Mucosa of rectum (tissue), 2 donors: Measurements from ENCODE around the gene AHCY.
"Not testable (repeated sequence)": the region's sequence is repeated elsewhere in the genome, so short reads cannot be mapped to it uniquely, and the experiment has no call there.

Source experiments
- H3K27ac ChIP-seq, 2 donors: one replicate each; pipeline ENCODE4 v1.7.0; 2013; ENCODE audit warnings: inconsistent platforms in 2 of 2, low read depth in 2 of 2, low read length in 2 of 2
- H3K27me3 ChIP-seq, 2 donors: one replicate each; pipeline ENCODE4 v1.7.0; 2013; ENCODE audit warnings: low read length in 2 of 2; ENCODE audit not compliant: control insufficient read depth in 2 of 2, insufficient read depth in 2 of 2
- H3K36me3 ChIP-seq, 2 donors: one replicate each; pipeline ENCODE4 v1.7.0; 2013; ENCODE audit warnings: low read length in 2 of 2; ENCODE audit not compliant: control insufficient read depth in 2 of 2, insufficient read depth in 2 of 2
- H3K4me1 ChIP-seq, 2 donors: one replicate each; pipeline ENCODE4 v1.7.0; 2013; ENCODE audit warnings: low read length in 2 of 2, mild to moderate bottlenecking in 1 of 2; ENCODE audit not compliant: control insufficient read depth in 2 of 2, insufficient read depth in 2 of 2
- H3K4me3 ChIP-seq, 2 donors: one replicate each; pipeline ENCODE4 v1.7.0; 2013; ENCODE audit warnings: low read length in 2 of 2
- H3K9ac ChIP-seq, 2 donors: one replicate each; pipeline ENCODE4 v1.7.0; 2013; ENCODE audit warnings: low read length in 2 of 2, low read depth in 1 of 2, mild to moderate bottlenecking in 1 of 2
- H3K9me3 ChIP-seq, 2 donors: one replicate each; pipeline ENCODE4 v1.7.0; 2013; ENCODE audit warnings: low read length in 2 of 2; ENCODE audit not compliant: control insufficient read depth in 2 of 2
- donor health status: healthy.
- donor health status: Normal muscosa, but diverticular disease.

The AHCY gene

GRCh38 chr20:34260208-34260942, 42.8 kb downstream of the AHCY start:
- H3K27me3 ChIP-seq: no peaks in the 10 kb centered on the region
- H3K36me3 ChIP-seq: no peaks in the 10 kb centered on the region
- no peak overlapping the region for H3K27ac ChIP-seq
- H3K9ac ChIP-seq: no peak overlapping the region
- no peak overlapping the region for H3K4me3 ChIP-seq
- H3K9me3 ChIP-seq: no peaks in the 10 kb centered on the region
- peaks cover 0 to 3% of the 10 kb centered on the region in 2 donors for H3K4me1 ChIP-seq

- Histone ChIP-seq H3K4me3 (no peak overlapping the region), H3K36me3 (no peaks in the 10 kb centered on the region)
Observed at GRCh38 chr20:34256629-34257124, 46.5 kb downstream of the AHCY start.

GRCh38 chr20:34254979-34255378, 48.2 kb downstream of the AHCY start:
- no peaks in the 10 kb centered on the region for H3K27me3 ChIP-seq
- no peak overlapping the region for H3K27ac ChIP-seq
- no peaks in the 10 kb centered on the region for H3K36me3 ChIP-seq
- H3K4me1 ChIP-seq: no peaks in the 10 kb centered on the region
- no peak overlapping the region for H3K4me3 ChIP-seq
- H3K9me3 ChIP-seq: no peaks in the 10 kb centered on the region
- no peak overlapping the region for H3K9ac ChIP-seq

More at GRCh38 chr20:34256629-34257124, 46.5 kb downstream of the AHCY start:
- Histone ChIP-seq H3K9ac (no peak overlapping the region), H3K27me3 (no peaks in the 10 kb centered on the region), H3K9me3 (no peaks in the 10 kb centered on the region), H3K4me1 (no peaks in the 10 kb centered on the region), H3K27ac (no peak overlapping the region)

- not testable (repeated sequence) for H3K27me3 ChIP-seq, H3K4me3 ChIP-seq, H3K9ac ChIP-seq, H3K4me1 ChIP-seq, H3K36me3 ChIP-seq, H3K27ac ChIP-seq, H3K9me3 ChIP-seq
Observed at GRCh38 chr20:34252431-34253086, 50.6 kb downstream of the AHCY start.

- no peaks in the 10 kb centered on the region for H3K36me3 ChIP-seq
- H3K27me3 ChIP-seq: no peaks in the 10 kb centered on the region
- no peak overlapping the region for H3K4me3 ChIP-seq
- no peak overlapping the region for H3K9ac ChIP-seq
- H3K4me1 ChIP-seq: no peaks in the 10 kb centered on the region
- no peak overlapping the region for H3K27ac ChIP-seq
- no peaks in the 10 kb centered on the region for H3K9me3 ChIP-seq
Observed at GRCh38 chr20:34251619-34252018, 51.5 kb downstream of the AHCY start.

- Histone ChIP-seq H3K4me3 (no peak overlapping the region), H3K36me3 (no peaks in the 10 kb centered on the region), H3K9ac (no peak overlapping the region), H3K27ac (no peak overlapping the region), H3K27me3 (no peaks in the 10 kb centered on the region), H3K9me3 (no peaks in the 10 kb centered on the region), H3K4me1 (no peaks in the 10 kb centered on the region)
Observed at GRCh38 chr20:34250005-34250404, 53.1 kb downstream of the AHCY start.

GRCh38 chr20:34249291-34249690, 53.9 kb downstream of the AHCY start:
- Histone ChIP-seq H3K4me1 (no peaks in the 10 kb centered on the region), H3K27ac (no peak overlapping the region), H3K36me3 (no peaks in the 10 kb centered on the region), H3K9me3 (no peaks in the 10 kb centered on the region), H3K27me3 (no peaks in the 10 kb centered on the region), H3K9ac (no peak overlapping the region), H3K4me3 (no peak overlapping the region)

GRCh38 chr20:34246126-34246626, 57.0 kb downstream of the AHCY start:
- no peaks in the 10 kb centered on the region for H3K27me3 ChIP-seq
- no peak overlapping the region for H3K9ac ChIP-seq
- no peaks in the 10 kb centered on the region for H3K36me3 ChIP-seq
- no peaks in the 10 kb centered on the region for H3K4me1 ChIP-seq
- H3K27ac ChIP-seq: no peak overlapping the region
- no peak overlapping the region for H3K4me3 ChIP-seq
- no peaks in the 10 kb centered on the region for H3K9me3 ChIP-seq

GRCh38 chr20:34243377-34243776, 59.8 kb downstream of the AHCY start:
- Histone ChIP-seq H3K36me3 (no peaks in the 10 kb centered on the region), H3K27me3 (no peaks in the 10 kb centered on the region), H3K4me1 (no peaks in the 10 kb centered on the region), H3K4me3 (no peak overlapping the region), H3K9me3 (no peaks in the 10 kb centered on the region), H3K27ac (no peak overlapping the region), H3K9ac (no peak overlapping the region)

GRCh38 chr20:34242879-34243278, 60.3 kb downstream of the AHCY start:
- no peak overlapping the region for H3K4me3 ChIP-seq
- no peaks in the 10 kb centered on the region for H3K4me1 ChIP-seq
- no peaks in the 10 kb centered on the region for H3K9me3 ChIP-seq
- no peaks in the 10 kb centered on the region for H3K27me3 ChIP-seq
- no peak overlapping the region for H3K9ac ChIP-seq
- no peaks in the 10 kb centered on the region for H3K36me3 ChIP-seq
- no peak overlapping the region for H3K27ac ChIP-seq
